ENCODE data around the gene MYRF.
A peak's percentile ranks its signal among the peaks of the same experiment; 100 is the strongest.

Gene MYRF

GRCh38 chr11:61753672-61754071 lies 1.2 kb downstream of the MYRF start:
- TF ChIP-seq TAF1 (IDR thresholded peaks at IDR 0.05; ENCODE audit: borderline replicate concordance, low read depth, low read length) (no peak), POLR2AphosphoS5 (IDR thresholded peaks at IDR 0.05; ENCODE audit: low read depth, low read length) (no peak), POLR2A (IDR thresholded peaks at IDR 0.05; ENCODE audit: low read depth, low read length) (no peak)
- no peak for DNase-seq (ENCODE audit: insufficient read length)
- no peak for FAIRE-seq

- FAIRE-seq (no peak), DNase-seq (ENCODE audit: insufficient read length) (no peak)
- no peak for TF ChIP-seq POLR2AphosphoS5 (IDR thresholded peaks at IDR 0.05; ENCODE audit: low read depth, low read length)
- TF ChIP-seq TAF1 (IDR thresholded peaks at IDR 0.05; ENCODE audit: borderline replicate concordance, low read depth, low read length): no peak
These were observed 2.4 kb downstream of the MYRF start for GRCh38 chr11:61754534-61755482.

GRCh38 chr11:61756147-61756451 lies 3.7 kb downstream of the MYRF start:
- no peak for FAIRE-seq
- no peak for TF ChIP-seq POLR2AphosphoS5 (IDR thresholded peaks at IDR 0.05; ENCODE audit: low read depth, low read length)
- TF ChIP-seq TAF1 (IDR thresholded peaks at IDR 0.05; ENCODE audit: borderline replicate concordance, low read depth, low read length): no peak
- no peak for TF ChIP-seq POLR2A (IDR thresholded peaks at IDR 0.05; ENCODE audit: low read depth, low read length)
- DNase-seq (ENCODE audit: insufficient read length): no peak

- TF ChIP-seq TAF1 (IDR thresholded peaks at IDR 0.05; ENCODE audit: borderline replicate concordance, low read depth, low read length) (no peak), POLR2A (IDR thresholded peaks at IDR 0.05; ENCODE audit: low read depth, low read length) (peak; percentile 45; the same call in 1 of the 2 replicates)
- FAIRE-seq (peak; percentile 95), DNase-seq (ENCODE audit: insufficient read length) (peak; percentile 65)
These were observed 4.2 kb downstream of the MYRF start for GRCh38 chr11:61756452-61757212.

GRCh38 chr11:61757213-61757862 lies 4.9 kb downstream of the MYRF start:
- FAIRE-seq (no peak), DNase-seq (ENCODE audit: insufficient read length) (no peak)
- TF ChIP-seq TAF1 (IDR thresholded peaks at IDR 0.05; ENCODE audit: borderline replicate concordance, low read depth, low read length) (no peak), POLR2A (IDR thresholded peaks at IDR 0.05; ENCODE audit: low read depth, low read length) (no peak), POLR2AphosphoS5 (IDR thresholded peaks at IDR 0.05; ENCODE audit: low read depth, low read length) (no peak)

- FAIRE-seq (no peak), DNase-seq (ENCODE audit: insufficient read length) (no peak)
- no peak for TF ChIP-seq POLR2A (IDR thresholded peaks at IDR 0.05; ENCODE audit: low read depth, low read length)
- no peak for TF ChIP-seq TAF1 (IDR thresholded peaks at IDR 0.05; ENCODE audit: borderline replicate concordance, low read depth, low read length)
- no peak for TF ChIP-seq POLR2AphosphoS5 (IDR thresholded peaks at IDR 0.05; ENCODE audit: low read depth, low read length)
These were observed 8.5 kb downstream of the MYRF start for GRCh38 chr11:61760946-61761345.

- FAIRE-seq (no peak), DNase-seq (ENCODE audit: insufficient read length) (no peak)
- no peak for TF ChIP-seq POLR2AphosphoS5 (IDR thresholded peaks at IDR 0.05; ENCODE audit: low read depth, low read length)
- no peak for TF ChIP-seq POLR2A (IDR thresholded peaks at IDR 0.05; ENCODE audit: low read depth, low read length)
- no peak for TF ChIP-seq TAF1 (IDR thresholded peaks at IDR 0.05; ENCODE audit: borderline replicate concordance, low read depth, low read length)
These were observed 9.2 kb downstream of the MYRF start for GRCh38 chr11:61761440-61762222.

- DNase-seq (ENCODE audit: insufficient read length) (no peak), FAIRE-seq (no peak)
- no peak for TF ChIP-seq TAF1 (IDR thresholded peaks at IDR 0.05; ENCODE audit: borderline replicate concordance, low read depth, low read length)
- no peak for TF ChIP-seq POLR2AphosphoS5 (IDR thresholded peaks at IDR 0.05; ENCODE audit: low read depth, low read length)
- no peak for TF ChIP-seq POLR2A (IDR thresholded peaks at IDR 0.05; ENCODE audit: low read depth, low read length)
These were observed 9.8 kb downstream of the MYRF start for GRCh38 chr11:61762223-61762615.

GRCh38 chr11:61762798-61763197 lies 10.4 kb downstream of the MYRF start:
- no peak for DNase-seq (ENCODE audit: insufficient read length)
- TF ChIP-seq POLR2AphosphoS5 (IDR thresholded peaks at IDR 0.05; ENCODE audit: low read depth, low read length): no peak
- no peak for TF ChIP-seq TAF1 (IDR thresholded peaks at IDR 0.05; ENCODE audit: borderline replicate concordance, low read depth, low read length)
- no peak for TF ChIP-seq POLR2A (IDR thresholded peaks at IDR 0.05; ENCODE audit: low read depth, low read length)
- FAIRE-seq: no peak

- FAIRE-seq (no peak), DNase-seq (ENCODE audit: insufficient read length) (no peak)
- no peak for TF ChIP-seq TAF1 (IDR thresholded peaks at IDR 0.05; ENCODE audit: borderline replicate concordance, low read depth, low read length)
- no peak for TF ChIP-seq POLR2AphosphoS5 (IDR thresholded peaks at IDR 0.05; ENCODE audit: low read depth, low read length)
- no peak for TF ChIP-seq POLR2A (IDR thresholded peaks at IDR 0.05; ENCODE audit: low read depth, low read length)
These were observed 11.6 kb downstream of the MYRF start for GRCh38 chr11:61763930-61764605.
